ENCODE results near the gene RIGI.
A peak's percentile ranks its signal among the peaks of the same experiment; 100 is the strongest.

The RIGI gene

DNA sequence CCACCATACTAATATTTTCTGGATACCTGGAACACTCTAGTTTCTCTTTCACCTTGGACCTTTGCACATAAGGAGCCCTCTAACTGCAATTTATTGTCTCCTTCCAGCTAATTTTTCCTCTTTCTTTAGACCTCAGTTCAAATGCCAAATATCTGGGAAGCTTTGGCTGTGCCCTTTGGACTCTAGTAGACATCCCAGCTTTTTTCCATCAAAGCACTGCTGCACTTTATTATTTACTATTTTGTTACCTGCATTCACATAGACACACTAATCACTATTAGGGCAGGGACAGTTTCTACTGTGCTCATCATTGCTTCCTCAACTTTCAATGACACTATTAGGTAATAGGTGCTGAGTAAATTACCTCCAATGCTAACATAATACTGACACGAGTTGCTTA lies 2.1 kb downstream of the RIGI start:
- no peaks in the 10 kb centered on the region for H3K27me3 ChIP-seq (ENCODE audit: control insufficient read depth in 1 of 2, insufficient read depth in 1 of 2, low read length in 2 of 2)
- no peak overlapping the region for H2BK15ac ChIP-seq (ENCODE audit: low read depth, poor library complexity, severe bottlenecking)
- H2BK120ac ChIP-seq (ENCODE audit: low read depth, low read length), result no peak overlapping the region
- H3K4me3 ChIP-seq (ENCODE audit: insufficient read depth in 1 of 2, low read depth in 1 of 2, low read length in 2 of 2), result peak overlapping the region in 1 of 2 experiments; percentile 99
- no peak overlapping the region for H2AK5ac ChIP-seq (ENCODE audit: low read length, severe bottlenecking)
- H3K9me3 ChIP-seq (ENCODE audit: control insufficient read depth, low read length), result no peaks in the 10 kb centered on the region
- WGBS, result no CpG with 5 or more reads among the region's 1 CpG
- peaks cover 16% of the 10 kb centered on the region for H3K79me1 ChIP-seq (replicated peaks; ENCODE audit: low read length, poor library complexity, severe bottlenecking)
- H3K14ac ChIP-seq (ENCODE audit: low read length in 2 of 2), result no peak overlapping the region
- H3K18ac ChIP-seq (ENCODE audit: low read depth in 1 of 2, low read length in 2 of 2), result no peak overlapping the region
- no peak overlapping the region for H4K91ac ChIP-seq (ENCODE audit: low read length)
- H3K9ac ChIP-seq (ENCODE audit: low read length), result no peak overlapping the region
- no peak overlapping the region for H3K4ac ChIP-seq (ENCODE audit: low read depth in 1 of 2, low read length in 2 of 2)
- peaks cover 0 to 4% of the 10 kb centered on the region in 2 experiments for H3K36me3 ChIP-seq (ENCODE audit: control insufficient read depth in 1 of 2, insufficient read depth in 2 of 2, low read depth in 1 of 2, low read length in 2 of 2)
- H2BK12ac ChIP-seq (ENCODE audit: low read length in 2 of 2), result no peak overlapping the region
- H2AFZ ChIP-seq (ENCODE audit: low read depth, low read length), result no peak overlapping the region
- DNase-seq, result no peak
- no peak overlapping the region for H3K4me2 ChIP-seq (ENCODE audit: low read length, poor library complexity, severe bottlenecking)
- peaks cover 7% of the 10 kb centered on the region for H3K4me1 ChIP-seq (ENCODE audit: control insufficient read depth, insufficient read depth, low read depth, low read length)
- H4K8ac ChIP-seq (ENCODE audit: low read length), result no peak overlapping the region
- no peak overlapping the region for H2BK5ac ChIP-seq (ENCODE audit: low read depth, low read length, poor library complexity, severe bottlenecking)
- no peak overlapping the region for H3K23ac ChIP-seq (ENCODE audit: low read length in 2 of 2)
- no peak overlapping the region for H3K27ac ChIP-seq (ENCODE audit: low read length, poor library complexity, severe bottlenecking)

DNA sequence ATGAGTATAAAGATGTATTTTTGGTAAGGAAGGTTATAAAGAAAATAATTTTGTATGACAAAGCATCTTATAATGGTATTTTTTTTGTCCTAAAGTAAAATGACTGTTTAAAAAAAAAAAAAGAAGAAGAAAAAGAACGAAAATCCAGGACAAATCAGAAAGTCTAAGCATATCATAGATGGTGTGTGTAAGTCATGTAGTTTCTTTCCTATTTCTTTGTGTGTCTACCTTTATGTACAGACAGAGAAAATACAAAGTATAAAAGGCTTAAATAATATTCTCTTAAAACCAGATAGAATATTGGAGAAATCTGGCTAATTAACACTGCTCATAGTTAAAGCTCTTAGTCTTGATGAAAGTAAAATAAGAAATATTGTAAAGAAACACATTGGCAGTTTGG lies 7.7 kb downstream of the RIGI start:
- H3K79me1 ChIP-seq (replicated peaks; ENCODE audit: low read length, poor library complexity, severe bottlenecking), result peaks cover 20% of the 10 kb centered on the region
- H2BK12ac ChIP-seq (ENCODE audit: low read length in 2 of 2), result no peak overlapping the region
- no peak overlapping the region for H2BK15ac ChIP-seq (ENCODE audit: low read depth, poor library complexity, severe bottlenecking)
- H2AK5ac ChIP-seq (ENCODE audit: low read length, severe bottlenecking), result no peak overlapping the region
- peaks cover 0 to 27% of the 10 kb centered on the region in 2 experiments for H3K36me3 ChIP-seq (ENCODE audit: control insufficient read depth in 1 of 2, insufficient read depth in 2 of 2, low read depth in 1 of 2, low read length in 2 of 2)
- no peak overlapping the region for H3K27ac ChIP-seq (ENCODE audit: low read length, poor library complexity, severe bottlenecking)
- peaks cover 8% of the 10 kb centered on the region for H3K9me3 ChIP-seq (ENCODE audit: control insufficient read depth, low read length)
- no peak overlapping the region for H3K14ac ChIP-seq (ENCODE audit: low read length in 2 of 2)
- H4K8ac ChIP-seq (ENCODE audit: low read length), result no peak overlapping the region
- no peak overlapping the region for H3K23ac ChIP-seq (ENCODE audit: low read length in 2 of 2)
- H3K18ac ChIP-seq (ENCODE audit: low read depth in 1 of 2, low read length in 2 of 2), result no peak overlapping the region
- H3K9ac ChIP-seq (ENCODE audit: low read length), result no peak overlapping the region
- no peak overlapping the region for H3K4ac ChIP-seq (ENCODE audit: low read depth in 1 of 2, low read length in 2 of 2)
- WGBS, result 80% methylated on average over 1 of the region's 1 CpG
- H3K27me3 ChIP-seq (ENCODE audit: control insufficient read depth in 1 of 2, insufficient read depth in 1 of 2, low read length in 2 of 2), result no peaks in the 10 kb centered on the region
- no peak overlapping the region for H2BK5ac ChIP-seq (ENCODE audit: low read depth, low read length, poor library complexity, severe bottlenecking)
- H2BK120ac ChIP-seq (ENCODE audit: low read depth, low read length), result no peak overlapping the region
- H3K4me2 ChIP-seq (ENCODE audit: low read length, poor library complexity, severe bottlenecking), result no peak overlapping the region
- H3K4me1 ChIP-seq (ENCODE audit: control insufficient read depth, insufficient read depth, low read depth, low read length), result no peaks in the 10 kb centered on the region
- H3K4me3 ChIP-seq (ENCODE audit: insufficient read depth in 1 of 2, low read depth in 1 of 2, low read length in 2 of 2), result no peak overlapping the region
- no peak overlapping the region for H2AFZ ChIP-seq (ENCODE audit: low read depth, low read length)
- no peak for DNase-seq
- H4K91ac ChIP-seq (ENCODE audit: low read length), result no peak overlapping the region

- Histone ChIP-seq H3K14ac (ENCODE audit: low read length in 2 of 2) (no peak overlapping the region), H2BK120ac (ENCODE audit: low read depth, low read length) (no peak overlapping the region), H2BK15ac (ENCODE audit: low read depth, poor library complexity, severe bottlenecking) (no peak overlapping the region), H2BK12ac (ENCODE audit: low read length in 2 of 2) (no peak overlapping the region), H3K36me3 (ENCODE audit: control insufficient read depth in 1 of 2, insufficient read depth in 2 of 2, low read depth in 1 of 2, low read length in 2 of 2) (peaks cover 0 to 27% of the 10 kb centered on the region in 2 experiments), H3K79me1 (replicated peaks; ENCODE audit: low read length, poor library complexity, severe bottlenecking) (peaks cover 13% of the 10 kb centered on the region), H2AFZ (ENCODE audit: low read depth, low read length) (no peak overlapping the region), H2BK5ac (ENCODE audit: low read depth, low read length, poor library complexity, severe bottlenecking) (no peak overlapping the region), H4K91ac (ENCODE audit: low read length) (no peak overlapping the region), H3K4me2 (ENCODE audit: low read length, poor library complexity, severe bottlenecking) (no peak overlapping the region), H3K4me3 (ENCODE audit: insufficient read depth in 1 of 2, low read depth in 1 of 2, low read length in 2 of 2) (no peak overlapping the region), H3K4ac (ENCODE audit: low read depth in 1 of 2, low read length in 2 of 2) (no peak overlapping the region), H3K9me3 (ENCODE audit: control insufficient read depth, low read length) (peaks cover 10% of the 10 kb centered on the region), H3K9ac (ENCODE audit: low read length) (no peak overlapping the region), H3K27me3 (ENCODE audit: control insufficient read depth in 1 of 2, insufficient read depth in 1 of 2, low read length in 2 of 2) (no peaks in the 10 kb centered on the region), H3K23ac (ENCODE audit: low read length in 2 of 2) (no peak overlapping the region), H3K4me1 (ENCODE audit: control insufficient read depth, insufficient read depth, low read depth, low read length) (no peaks in the 10 kb centered on the region), H3K27ac (ENCODE audit: low read length, poor library complexity, severe bottlenecking) (no peak overlapping the region), H3K18ac (ENCODE audit: low read depth in 1 of 2, low read length in 2 of 2) (no peak overlapping the region), H2AK5ac (ENCODE audit: low read length, severe bottlenecking) (no peak overlapping the region), H4K8ac (ENCODE audit: low read length) (no peak overlapping the region)
- no peak for DNase-seq
Measured at GRCh38 chr9:32516241-32516640, 9.8 kb downstream of the RIGI start.

- Histone ChIP-seq H3K36me3 (ENCODE audit: control insufficient read depth in 1 of 2, insufficient read depth in 2 of 2, low read depth in 1 of 2, low read length in 2 of 2) (peaks cover 0 to 10% of the 10 kb centered on the region in 2 experiments), H2BK5ac (ENCODE audit: low read depth, low read length, poor library complexity, severe bottlenecking) (no peak overlapping the region), H3K27me3 (ENCODE audit: control insufficient read depth in 1 of 2, insufficient read depth in 1 of 2, low read length in 2 of 2) (no peaks in the 10 kb centered on the region), H3K4me3 (ENCODE audit: insufficient read depth in 1 of 2, low read depth in 1 of 2, low read length in 2 of 2) (no peak overlapping the region), H2AFZ (ENCODE audit: low read depth, low read length) (no peak overlapping the region), H3K9me3 (ENCODE audit: control insufficient read depth, low read length) (peaks cover 3% of the 10 kb centered on the region), H3K4me1 (ENCODE audit: control insufficient read depth, insufficient read depth, low read depth, low read length) (peaks cover 4% of the 10 kb centered on the region), H3K9ac (ENCODE audit: low read length) (no peak overlapping the region), H3K79me1 (replicated peaks; ENCODE audit: low read length, poor library complexity, severe bottlenecking) (peaks cover 15% of the 10 kb centered on the region), H4K91ac (ENCODE audit: low read length) (no peak overlapping the region), H3K14ac (ENCODE audit: low read length in 2 of 2) (no peak overlapping the region), H3K27ac (ENCODE audit: low read length, poor library complexity, severe bottlenecking) (no peak overlapping the region), H2AK5ac (ENCODE audit: low read length, severe bottlenecking) (no peak overlapping the region), H4K8ac (ENCODE audit: low read length) (no peak overlapping the region), H2BK12ac (ENCODE audit: low read length in 2 of 2) (no peak overlapping the region), H3K23ac (ENCODE audit: low read length in 2 of 2) (no peak overlapping the region), H3K18ac (ENCODE audit: low read depth in 1 of 2, low read length in 2 of 2) (no peak overlapping the region), H2BK120ac (ENCODE audit: low read depth, low read length) (no peak overlapping the region), H3K4me2 (ENCODE audit: low read length, poor library complexity, severe bottlenecking) (no peak overlapping the region), H3K4ac (ENCODE audit: low read depth in 1 of 2, low read length in 2 of 2) (no peak overlapping the region), H2BK15ac (ENCODE audit: low read depth, poor library complexity, severe bottlenecking) (no peak overlapping the region)
- no peak for DNase-seq
- 80% methylated on average over 1 of the region's 1 CpG for WGBS
Measured at GRCh38 chr9:32508728-32509127, 17.3 kb downstream of the RIGI start.

Data from mesenchymal stem cell (in vitro differentiated cells and primary cell).